Chondrocyte (in vitro differentiated cells): ENCODE measurements around the gene STS. TPM values are rescaled to one million over a fixed set of nuclear protein-coding genes. Genes with fewer than 3 reads are reported as not detected.

Experiments
- DNase-seq: peaks from one replicate; pipeline ENCODE4 v3.0.0; 2021; ENCODE audit warnings: mixed read lengths, low spot score
- H3K27ac Mint-ChIP-seq: one replicate; pipeline ENCODE4 v1.8.0; 2021; ENCODE audit warnings: mild to moderate bottlenecking, moderate library complexity, mixed read lengths; ENCODE audit not compliant: unreplicated experiment
- H3K27me3 Mint-ChIP-seq: 2 replicates; pipeline ENCODE4 v1.8.0; 2021; ENCODE audit warnings: low read depth, mixed read lengths
- H3K36me3 Mint-ChIP-seq: 2 replicates; pipeline ENCODE4 v1.8.0; 2021; ENCODE audit warnings: low read depth, mixed read lengths
- H3K4me1 Mint-ChIP-seq: 2 replicates; pipeline ENCODE4 v1.8.0; 2021; ENCODE audit warnings: low read depth, mild to moderate bottlenecking, mixed read lengths
- H3K4me3 Mint-ChIP-seq: one replicate; pipeline ENCODE4 v1.8.0; 2021; ENCODE audit warnings: mild to moderate bottlenecking, moderate library complexity, mixed read lengths; ENCODE audit not compliant: unreplicated experiment
- H3K9me3 Mint-ChIP-seq: 2 replicates; pipeline ENCODE4 v1.8.0; 2021; ENCODE audit warnings: low read depth, mixed read lengths
- CTCF ChIP-seq: fragments of 200-600 bp; sonication (generic); IDR thresholded peaks from 2 replicates; pipeline ENCODE4 v1.5.0; 2021; ENCODE audit warnings: antibody characterized with exemption, mild to moderate bottlenecking, moderate library complexity
- total RNA-seq: library from RNA; stranded (reverse); gene quantifications from 3 replicates; pipeline ENCODE4 v1.2.1, GENCODE V29; 2021

Gene STS
- total RNA-seq, 1 donor from 2014 or later = 12.1 TPM

GRCh38 chrX:7139202-7140081 is 8.1 kb upstream of the STS start:
- no peak overlapping the region for H3K4me3 Mint-ChIP-seq
- no peak for DNase-seq
- peaks cover 17% of the 10 kb centered on the region for H3K4me1 Mint-ChIP-seq
- H3K27ac Mint-ChIP-seq = peak overlapping the region; percentile 41
- H3K27me3 Mint-ChIP-seq = no peaks in the 10 kb centered on the region
- no peak for TF ChIP-seq CTCF
- H3K36me3 Mint-ChIP-seq = no peaks in the 10 kb centered on the region
- no peaks in the 10 kb centered on the region for H3K9me3 Mint-ChIP-seq

- Mint-ChIP-seq H3K4me1 (peaks cover 24% of the 10 kb centered on the region), H3K27ac (no peak overlapping the region), H3K4me3 (no peak overlapping the region), H3K27me3 (no peaks in the 10 kb centered on the region), H3K36me3 (no peaks in the 10 kb centered on the region), H3K9me3 (no peaks in the 10 kb centered on the region)
- DNase-seq = no peak
- no peak for TF ChIP-seq CTCF
Observed at GRCh38 chrX:7143076-7143475, 4.4 kb upstream of the STS start.

- TF ChIP-seq CTCF = no peak
- H3K27ac Mint-ChIP-seq = no peak overlapping the region
- H3K27me3 Mint-ChIP-seq = no peaks in the 10 kb centered on the region
- DNase-seq = no peak
- no peaks in the 10 kb centered on the region for H3K9me3 Mint-ChIP-seq
- H3K4me1 Mint-ChIP-seq = peaks cover 20% of the 10 kb centered on the region
- H3K36me3 Mint-ChIP-seq = no peaks in the 10 kb centered on the region
- no peak overlapping the region for H3K4me3 Mint-ChIP-seq
Observed at GRCh38 chrX:7143941-7144525, 3.5 kb upstream of the STS start.

- Mint-ChIP-seq H3K4me1 (peaks cover 12% of the 10 kb centered on the region), H3K36me3 (no peaks in the 10 kb centered on the region), H3K4me3 (no peak overlapping the region), H3K27ac (no peak overlapping the region), H3K27me3 (no peaks in the 10 kb centered on the region), H3K9me3 (no peaks in the 10 kb centered on the region)
- no peak for DNase-seq
- no peak for TF ChIP-seq CTCF
Observed at GRCh38 chrX:7145454-7145853, 2.1 kb upstream of the STS start.

- Mint-ChIP-seq H3K36me3 (no peaks in the 10 kb centered on the region), H3K4me1 (peaks cover 12% of the 10 kb centered on the region), H3K9me3 (no peaks in the 10 kb centered on the region), H3K4me3 (no peak overlapping the region), H3K27ac (no peak overlapping the region), H3K27me3 (no peaks in the 10 kb centered on the region)
- TF ChIP-seq CTCF = no peak
- DNase-seq = no peak
Observed at GRCh38 chrX:7146020-7146702, 1.4 kb upstream of the STS start.
